ENCODE results near the gene CDCP2. TPM values are rescaled to one million over a fixed set of nuclear protein-coding genes. Genes with fewer than 3 reads are reported as not detected.
"Not testable (repeated sequence)": the region's sequence is repeated elsewhere in the genome, so short reads cannot be mapped to it uniquely, and the experiment has no call there.

The CDCP2 gene
- total and polyA plus RNA-seq, 5 experiments from 2014 or later: 0.16 TPM; not detected in 4

DNA sequence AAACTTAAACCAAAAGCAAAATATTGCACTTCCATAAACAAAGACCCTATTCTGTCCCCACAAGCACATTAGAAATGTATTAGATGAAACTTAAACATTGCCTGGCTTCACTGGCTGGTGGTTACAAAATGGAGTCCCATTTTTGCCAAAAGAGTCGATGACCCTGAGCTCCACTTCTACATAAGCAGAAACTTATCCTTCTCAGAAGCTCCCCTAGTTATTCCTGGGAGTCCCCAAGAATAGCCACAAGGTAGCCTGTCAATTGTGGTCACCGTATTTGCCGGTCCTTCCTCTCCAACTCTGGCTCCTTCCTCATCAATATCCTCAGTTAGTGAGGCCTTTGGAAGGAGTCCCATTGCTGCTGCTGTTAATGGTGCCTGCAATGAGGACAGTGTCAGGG, 37.3 kb downstream of the CDCP2 start:
- POLR2A ChIA-PET: no interaction called here

DNA sequence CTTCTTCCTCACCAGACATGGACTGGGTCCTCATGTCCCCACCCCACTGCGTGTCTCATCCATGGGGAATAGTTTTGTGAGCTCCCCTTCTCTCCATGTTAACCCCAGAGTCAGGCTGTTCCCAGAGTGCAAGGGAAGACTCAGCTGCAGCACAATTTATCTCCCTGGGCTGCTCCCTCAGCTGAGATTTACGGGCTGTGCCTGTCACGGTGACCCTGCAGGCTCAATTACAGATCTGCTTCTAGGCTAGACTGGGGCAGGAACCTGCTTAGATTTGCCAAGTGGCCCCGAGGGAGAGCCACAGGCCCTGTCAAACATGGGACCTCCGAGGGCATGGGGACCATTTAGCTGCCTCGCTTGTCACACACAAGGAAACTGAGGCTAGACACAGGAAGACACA, 37.8 kb downstream of the CDCP2 start:
- POLR2A ChIA-PET: no interaction called here
- Mint-ChIP-seq H3K4me3 (no peak overlapping the region), H3K4me1 (peaks cover 0 to 4% (median 0%) of the 10 kb centered on the region in 4 donors), H3K36me3 (no peaks in the 10 kb centered on the region), H3K27me3 (no peaks in the 10 kb centered on the region), H3K9me3 (no peaks in the 10 kb centered on the region), H3K27ac (peak overlapping the region in 1 of 10 donors; percentile 15)
- ATAC-seq (no peak), DNase-seq (no peak)

More for the DNA sequence above, 37.3 kb downstream of the CDCP2 start:
- H3K27me3 Mint-ChIP-seq: no peaks in the 10 kb centered on the region
- no peaks in the 10 kb centered on the region for H3K36me3 Mint-ChIP-seq
- ATAC-seq (no peak), DNase-seq (no peak)
- H3K27ac Mint-ChIP-seq: no peak overlapping the region
- no peak overlapping the region for H3K4me3 Mint-ChIP-seq
- no peaks in the 10 kb centered on the region for H3K9me3 Mint-ChIP-seq
- peaks cover 0 to 4% (median 0%) of the 10 kb centered on the region in 4 donors for H3K4me1 Mint-ChIP-seq

DNA sequence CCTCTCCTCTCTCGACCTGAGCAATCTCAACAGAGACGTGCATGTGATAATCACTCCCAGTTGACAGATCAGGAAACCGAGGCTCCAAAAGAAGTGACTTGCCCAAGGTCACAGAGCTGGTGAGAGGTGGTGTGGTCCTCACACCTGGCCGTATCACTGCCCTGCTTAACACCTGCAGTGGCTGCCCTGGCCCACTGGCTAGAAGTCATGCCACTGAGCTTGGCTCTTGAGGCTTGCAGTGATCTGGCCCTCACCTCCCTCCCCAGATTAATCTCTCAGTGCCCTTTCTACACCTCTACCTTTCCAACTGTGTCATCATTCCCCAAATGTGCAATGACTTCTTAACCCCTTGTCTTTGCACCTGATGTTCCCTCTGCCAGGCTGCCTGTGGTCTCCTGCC, 38.8 kb downstream of the CDCP2 start:
- no peak for ATAC-seq
- Mint-ChIP-seq H3K27ac (no peak overlapping the region), H3K27me3 (no peaks in the 10 kb centered on the region), H3K4me1 (peaks cover 0 to 5% (median 0%) of the 10 kb centered on the region in 4 donors), H3K9me3 (no peaks in the 10 kb centered on the region), H3K4me3 (no peak overlapping the region), H3K36me3 (no peaks in the 10 kb centered on the region)
- no peak for DNase-seq
- POLR2A ChIA-PET: no interaction called here

DNA sequence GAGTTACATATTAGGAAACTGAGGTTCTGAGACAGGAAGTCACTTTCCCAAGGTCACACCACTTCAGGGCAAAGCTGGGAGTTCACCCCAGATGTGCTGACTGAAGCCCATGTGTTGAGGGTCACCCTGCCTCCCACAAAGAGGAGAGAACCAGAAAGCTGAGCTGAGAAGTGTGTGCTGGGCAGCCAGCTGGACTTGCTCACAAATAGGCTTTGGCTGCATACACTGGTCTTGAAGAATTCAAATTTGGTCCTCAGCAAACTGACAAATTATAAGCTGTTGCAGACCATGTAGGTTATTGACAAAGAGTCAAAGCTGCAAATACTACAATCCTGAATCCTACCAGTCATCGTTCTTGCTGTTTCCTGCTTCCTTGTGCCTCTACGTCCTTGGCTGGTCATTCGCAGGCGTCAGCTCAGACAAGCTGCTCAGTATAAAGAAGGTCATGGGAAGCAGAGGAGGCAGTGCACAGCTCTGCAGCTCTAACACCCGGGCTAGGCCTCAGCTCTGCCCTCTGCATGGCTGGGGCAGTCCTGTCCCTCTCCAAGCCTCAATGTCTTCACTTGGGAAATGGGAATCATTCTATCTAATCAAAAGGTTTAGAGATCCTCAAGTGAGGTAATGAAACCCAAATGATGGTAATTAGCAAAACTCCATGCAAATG, 40.0 kb downstream of the CDCP2 start:
- Mint-ChIP-seq H3K9me3 (no peaks in the 10 kb centered on the region), H3K27me3 (no peaks in the 10 kb centered on the region), H3K4me3 (no peak overlapping the region), H3K4me1 (peaks cover 0 to 6% (median 0%) of the 10 kb centered on the region in 4 donors), H3K27ac (no peak overlapping the region), H3K36me3 (no peaks in the 10 kb centered on the region)
- ATAC-seq: no peak
- POLR2A ChIA-PET: interaction anchor here (0.7 kb wide), 1 partner anchor 492 kb away, joined by 4 read pairs; no protein-coding TSS in a partner anchor
- DNase-seq: no peak

GRCh38 chr1:54112027-54112426, 40.8 kb downstream of the CDCP2 start:
- Mint-ChIP-seq H3K27ac (no peak overlapping the region), H3K36me3 (no peaks in the 10 kb centered on the region), H3K4me3 (no peak overlapping the region), H3K27me3 (no peaks in the 10 kb centered on the region), H3K9me3 (no peaks in the 10 kb centered on the region), H3K4me1 (peaks cover 0 to 6% (median 0%) of the 10 kb centered on the region in 4 donors)
- DNase-seq: no peak
- POLR2A ChIA-PET: no interaction called here
- no peak for ATAC-seq

DNA sequence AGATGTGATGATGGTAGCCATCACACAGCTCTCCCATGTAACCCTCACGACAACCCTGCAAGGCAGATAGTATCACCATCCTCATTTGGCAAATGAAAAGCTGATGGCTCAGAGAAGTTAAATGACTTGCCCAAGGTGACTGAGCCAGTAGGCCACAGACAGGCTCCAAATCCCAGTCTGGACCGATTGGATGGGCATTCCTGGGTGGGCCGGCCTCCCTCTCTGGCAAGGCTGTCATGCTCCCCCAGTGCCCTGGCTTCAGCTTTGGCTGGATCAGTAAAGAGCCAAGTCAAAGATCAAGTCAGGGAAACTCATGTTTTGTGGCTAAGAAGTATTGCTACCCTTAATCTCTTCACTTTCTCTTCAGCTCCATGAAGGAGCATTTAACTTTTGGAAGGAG, 41.2 kb downstream of the CDCP2 start:
- Mint-ChIP-seq H3K9me3 (no peaks in the 10 kb centered on the region), H3K27me3 (no peaks in the 10 kb centered on the region), H3K4me1 (peaks cover 0 to 6% (median 0%) of the 10 kb centered on the region in 4 donors), H3K27ac (no peak overlapping the region), H3K4me3 (no peak overlapping the region), H3K36me3 (no peaks in the 10 kb centered on the region)
- no peak for DNase-seq
- POLR2A ChIA-PET: no interaction called here
- ATAC-seq: no peak

GRCh38 chr1:54110996-54111395, 41.8 kb downstream of the CDCP2 start:
- no peak for ATAC-seq
- Mint-ChIP-seq H3K27ac (no peak overlapping the region), H3K36me3 (no peaks in the 10 kb centered on the region), H3K9me3 (no peaks in the 10 kb centered on the region), H3K4me3 (no peak overlapping the region), H3K4me1 (peaks cover 0 to 6% (median 0%) of the 10 kb centered on the region in 4 donors), H3K27me3 (no peaks in the 10 kb centered on the region)
- no peak for DNase-seq
- POLR2A ChIA-PET: no interaction called here

DNA sequence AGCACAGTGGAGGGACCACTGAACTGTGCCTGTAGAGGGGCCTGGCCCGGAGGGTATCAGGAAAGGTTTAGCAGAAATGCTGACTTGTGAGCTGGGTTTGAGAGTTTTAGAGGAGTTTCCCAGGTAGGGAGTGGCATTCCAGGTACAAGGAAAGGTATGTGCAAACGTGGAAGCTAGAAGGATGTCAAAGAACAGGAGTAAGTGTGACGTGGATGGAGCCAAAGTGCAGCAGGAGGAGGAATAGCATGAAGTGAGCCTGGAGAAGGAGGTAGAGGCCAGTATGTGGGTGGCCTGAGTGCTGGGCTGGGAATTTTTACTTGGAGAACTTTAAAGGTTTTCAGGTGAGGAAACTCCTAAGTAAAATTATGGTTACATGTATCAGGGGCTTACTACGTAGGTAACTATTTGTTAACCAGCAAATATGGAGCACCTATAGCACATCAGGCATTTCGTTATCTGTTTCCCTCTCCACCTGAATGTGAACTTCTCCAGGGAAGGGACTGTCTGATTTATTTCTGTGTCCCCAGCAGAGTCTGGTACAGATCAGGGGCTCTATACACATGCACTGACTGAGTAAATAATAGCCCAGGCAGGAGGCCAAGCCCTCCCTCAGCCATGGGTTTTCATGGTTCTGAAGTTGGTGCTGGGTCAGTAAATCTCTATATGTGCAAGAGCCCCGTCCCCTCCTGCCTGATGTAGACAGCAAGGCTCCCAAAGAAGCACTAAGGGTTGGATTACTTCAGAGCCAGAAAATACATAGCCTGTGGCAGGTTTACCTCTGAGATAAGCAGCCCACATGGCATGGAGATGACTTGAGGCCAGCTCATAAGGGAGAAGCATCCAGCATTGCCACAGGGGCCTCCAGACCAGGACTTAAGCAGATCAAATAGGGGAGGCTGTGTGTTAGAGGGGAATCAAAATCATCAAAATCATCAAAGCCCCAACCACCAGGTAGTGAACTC, 43.4 kb downstream of the CDCP2 start:
- Mint-ChIP-seq H3K4me1 (peaks cover 0 to 5% (median 0%) of the 10 kb centered on the region in 4 donors), H3K36me3 (no peaks in the 10 kb centered on the region), H3K4me3 (no peak overlapping the region), H3K9me3 (no peaks in the 10 kb centered on the region), H3K27ac (peak overlapping the region in 3 of 10 donors; percentile 2 to 67 (median 21)), H3K27me3 (no peaks in the 10 kb centered on the region)
- POLR2A ChIA-PET: no interaction called here
- no peak for ATAC-seq
- no peak for DNase-seq

GRCh38 chr1:54108156-54108555, 44.6 kb downstream of the CDCP2 start:
- Mint-ChIP-seq H3K27me3 (no peaks in the 10 kb centered on the region), H3K4me3 (no peak overlapping the region), H3K4me1 (peaks cover 0 to 2% (median 0%) of the 10 kb centered on the region in 4 donors), H3K36me3 (no peaks in the 10 kb centered on the region), H3K9me3 (no peaks in the 10 kb centered on the region), H3K27ac (no peak overlapping the region)
- DNase-seq (no peak), ATAC-seq (no peak)
- POLR2A ChIA-PET: no interaction called here

DNA sequence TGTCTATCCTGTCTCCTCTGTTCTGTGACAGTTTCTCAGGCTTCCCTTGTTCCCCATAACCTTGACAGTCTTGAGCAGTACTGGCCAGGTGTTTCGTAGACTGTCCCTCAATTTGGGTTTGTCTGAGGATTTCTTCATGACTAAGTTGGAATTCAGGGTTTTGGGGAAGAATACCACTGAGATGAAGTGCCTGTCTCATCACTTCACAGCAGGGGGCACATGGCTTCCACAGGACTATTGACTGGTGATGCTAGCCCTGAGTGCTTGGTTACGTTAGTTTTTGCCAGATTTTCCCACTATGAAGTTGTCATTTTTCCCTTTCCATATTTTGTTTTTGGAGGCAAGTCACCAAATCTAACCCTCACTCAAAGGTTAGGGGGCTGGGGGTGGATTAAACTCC, 45.7 kb downstream of the CDCP2 start:
- POLR2A ChIA-PET: no interaction called here
- ATAC-seq: no peak
- H3K9me3 Mint-ChIP-seq: no peaks in the 10 kb centered on the region
- H3K27me3 Mint-ChIP-seq: no peaks in the 10 kb centered on the region
- H3K36me3 Mint-ChIP-seq: peaks cover 0 to 10% (median 0%) of the 10 kb centered on the region in 3 donors
- H3K4me1 Mint-ChIP-seq: peaks cover 0 to 2% (median 0%) of the 10 kb centered on the region in 4 donors
- peak overlapping the region in 1 of 10 donors; percentile 75 for H3K27ac Mint-ChIP-seq
- no peak overlapping the region for H3K4me3 Mint-ChIP-seq
- DNase-seq: no peak

- H3K4me3 Mint-ChIP-seq: no peak overlapping the region
- no peaks in the 10 kb centered on the region for H3K9me3 Mint-ChIP-seq
- DNase-seq: no peak
- H3K36me3 Mint-ChIP-seq: peaks cover 0 to 19% (median 8%) of the 10 kb centered on the region in 3 donors
- H3K4me1 Mint-ChIP-seq: peaks cover 0 to 3% (median 1%) of the 10 kb centered on the region in 4 donors
- no peaks in the 10 kb centered on the region for H3K27me3 Mint-ChIP-seq
- H3K27ac Mint-ChIP-seq: no peak overlapping the region
- ATAC-seq: no peak
- POLR2A ChIA-PET: no interaction called here
Observed at GRCh38 chr1:54105736-54106269, 47.0 kb downstream of the CDCP2 start.

DNA sequence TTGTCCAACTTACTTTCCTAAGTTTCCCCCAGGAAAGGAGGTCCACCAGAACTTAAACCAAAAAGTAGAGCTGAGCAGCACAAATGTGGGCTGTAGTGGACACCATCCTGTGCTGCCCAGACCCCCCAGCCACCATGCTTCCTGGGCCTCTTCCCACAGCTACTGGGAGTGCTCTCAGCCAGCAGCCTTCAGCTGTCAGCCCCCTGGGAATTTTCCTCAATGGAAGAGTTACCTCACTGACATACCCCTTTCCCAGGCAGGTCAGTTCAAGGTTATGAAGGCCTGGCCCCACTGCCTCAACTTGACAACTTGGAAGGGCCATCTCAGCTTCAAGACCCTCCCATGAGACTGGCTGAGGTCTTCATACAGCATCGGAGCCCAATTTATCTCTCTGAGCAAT, 47.7 kb downstream of the CDCP2 start:
- Mint-ChIP-seq H3K4me3 (no peak overlapping the region), H3K36me3 (peaks cover 5 to 20% (median 11%) of the 10 kb centered on the region in 3 donors), H3K9me3 (no peaks in the 10 kb centered on the region), H3K27ac (peak overlapping the region in 1 of 10 donors; percentile 27), H3K4me1 (peaks cover 0 to 4% (median 1%) of the 10 kb centered on the region in 4 donors), H3K27me3 (no peaks in the 10 kb centered on the region)
- no peak for DNase-seq
- POLR2A ChIA-PET: no interaction called here
- ATAC-seq: no peak

GRCh38 chr1:54104613-54105012, 48.2 kb downstream of the CDCP2 start:
- H3K4me1 Mint-ChIP-seq, POLR2A ChIA-PET, H3K4me3 Mint-ChIP-seq, DNase-seq, H3K9me3 Mint-ChIP-seq, H3K27me3 Mint-ChIP-seq, ATAC-seq: not testable (repeated sequence)
- H3K36me3 Mint-ChIP-seq: peaks cover 5 to 20% (median 11%) of the 10 kb centered on the region in 3 donors
- peak overlapping the region in 1 of 10 donors; percentile 27 for H3K27ac Mint-ChIP-seq
